8988T (cell line): ENCODE data around the gene RABGEF1.
A peak's percentile ranks its signal among the peaks of the same experiment; 100 is the strongest.
"Not testable (repeated sequence)": the region's sequence is repeated elsewhere in the genome, so short reads cannot be mapped to it uniquely, and the experiment has no call there.

Source experiments
- DNase-seq: peaks from one replicate; pipeline ENCODE4 v3.0.0; 2011

RABGEF1 gene

GRCh38 chr7:66817208-66817795, 76.8 kb downstream of the RABGEF1 start:
- not testable (repeated sequence) for DNase-seq

GRCh38 chr7:66817956-66818355, 77.4 kb downstream of the RABGEF1 start:
- DNase-seq = not testable (repeated sequence)

GRCh38 chr7:66824041-66824440, 83.5 kb downstream of the RABGEF1 start:
- no peak for DNase-seq

GRCh38 chr7:66825538-66825937, 85.0 kb downstream of the RABGEF1 start:
- DNase-seq = not testable (repeated sequence)

DNA sequence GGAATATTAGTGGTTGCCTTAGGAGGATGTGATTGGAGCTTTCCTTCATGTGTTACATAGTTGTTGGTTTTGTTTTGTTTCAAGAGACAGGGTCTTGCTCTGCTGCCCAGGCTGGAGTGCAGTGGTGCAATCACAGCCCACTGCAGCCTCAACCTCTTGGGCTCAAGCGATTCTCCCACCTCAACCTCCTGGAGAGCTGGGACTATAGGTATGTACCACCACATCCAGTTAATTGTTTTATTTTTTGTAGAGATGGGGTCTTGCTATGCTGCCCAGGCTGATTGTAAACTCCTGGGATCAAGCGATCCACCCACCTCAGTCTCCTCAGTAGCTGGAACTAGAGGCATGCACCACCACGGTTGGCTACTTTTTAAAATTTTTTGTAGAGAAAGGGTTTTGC, 86.1 kb downstream of the RABGEF1 start:
- no peak for DNase-seq

GRCh38 chr7:66830976-66831375, 90.4 kb downstream of the RABGEF1 start:
- DNase-seq = not testable (repeated sequence)

GRCh38 chr7:66832531-66833351, 92.2 kb downstream of the RABGEF1 start:
- DNase-seq = no peak

- peak; percentile 27 for DNase-seq
Measured at GRCh38 chr7:66837007-66837406, 96.5 kb downstream of the RABGEF1 start.

DNA sequence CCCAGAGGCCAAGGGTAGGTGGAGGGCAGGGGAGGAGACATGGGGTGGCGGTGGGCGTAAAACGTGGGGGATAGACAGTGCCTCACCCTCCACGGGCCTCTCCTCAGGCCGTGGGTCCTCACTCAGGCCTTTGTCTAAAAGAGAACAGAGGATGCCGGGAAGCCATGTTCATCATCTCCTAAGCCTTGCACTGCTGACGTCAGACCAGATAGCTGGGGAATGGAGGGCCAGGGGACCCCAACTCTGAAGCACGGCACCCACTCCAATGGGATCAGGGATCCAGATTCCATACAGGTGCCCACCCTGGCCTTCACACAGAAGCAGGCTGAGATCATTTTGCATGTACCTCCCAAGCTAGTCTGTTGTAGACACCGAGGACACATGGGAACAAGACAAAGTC, 97.1 kb downstream of the RABGEF1 start:
- no peak for DNase-seq

GRCh38 chr7:66839814-66840213, 99.3 kb downstream of the RABGEF1 start:
- DNase-seq = no peak

DNA sequence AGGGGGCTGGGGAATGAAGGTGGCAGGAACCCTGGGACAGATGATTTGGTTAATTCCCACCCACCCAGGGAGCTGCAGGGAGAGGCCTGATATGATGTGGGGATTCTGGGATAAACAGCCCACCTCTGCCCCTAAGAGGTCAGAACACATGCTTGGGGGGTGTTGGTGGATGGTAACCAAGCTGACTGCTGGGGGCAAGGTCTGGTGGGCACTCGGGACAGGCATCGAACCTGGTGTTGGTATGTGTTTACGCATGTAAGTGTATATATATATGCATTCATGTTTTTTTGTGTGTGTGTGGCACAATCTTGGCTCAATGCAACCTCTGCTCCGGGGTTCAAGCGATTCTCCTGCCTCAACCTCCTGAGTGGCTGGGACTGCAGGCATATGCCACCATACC, 99.8 kb downstream of the RABGEF1 start:
- DNase-seq = no peak

DNA sequence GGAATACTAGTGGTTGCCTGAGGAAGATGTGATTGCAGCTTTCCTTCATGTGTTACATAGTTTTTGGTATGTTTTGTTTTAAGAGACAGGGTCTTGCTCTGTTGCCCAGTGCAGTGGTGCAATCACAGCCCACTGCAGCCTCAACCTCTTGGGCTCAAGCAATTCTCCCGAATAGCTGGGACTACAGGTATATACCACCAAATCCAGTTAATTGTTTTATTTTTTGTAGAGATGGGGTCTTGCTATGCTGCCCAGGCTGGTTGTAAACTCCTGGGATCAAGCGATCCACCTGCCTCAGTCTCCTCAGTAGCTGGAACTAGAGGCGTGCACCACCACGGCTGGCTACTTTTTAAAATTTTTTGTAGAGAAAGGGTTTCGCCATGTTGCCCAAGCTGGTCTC, 101.4 kb downstream of the RABGEF1 start:
- no peak for DNase-seq

- not testable (repeated sequence) for DNase-seq
Measured at GRCh38 chr7:66843492-66843891, 103.0 kb downstream of the RABGEF1 start.

GRCh38 chr7:66844552-66845378, 104.2 kb downstream of the RABGEF1 start:
- peak; percentile 79 for DNase-seq

- DNase-seq = no peak
Measured at GRCh38 chr7:66845379-66846095, 105.0 kb downstream of the RABGEF1 start.

- not testable (repeated sequence) for DNase-seq
Measured at GRCh38 chr7:66846096-66846445, 105.5 kb downstream of the RABGEF1 start.

DNA sequence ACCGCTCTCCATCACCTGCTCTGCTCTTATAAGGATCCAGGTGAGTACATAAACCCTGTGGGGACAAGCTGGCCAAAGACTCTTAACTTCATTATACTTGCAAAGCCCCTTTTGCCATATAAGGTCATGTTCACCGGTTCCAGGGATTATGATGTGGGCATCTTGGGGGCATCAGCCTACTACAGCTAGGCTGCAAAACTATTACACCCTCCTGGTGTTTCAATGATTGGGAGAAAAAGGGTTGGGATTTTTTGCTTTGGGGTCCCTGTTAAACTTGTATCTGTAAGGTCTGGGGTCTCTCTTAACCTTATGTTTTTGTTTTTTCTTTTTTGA, 107.0 kb downstream of the RABGEF1 start:
- DNase-seq = not testable (repeated sequence)

GRCh38 chr7:66847879-66848790, 107.6 kb downstream of the RABGEF1 start:
- DNase-seq = no peak

GRCh38 chr7:66859339-66859738, 118.8 kb downstream of the RABGEF1 start:
- DNase-seq = no peak

DNA sequence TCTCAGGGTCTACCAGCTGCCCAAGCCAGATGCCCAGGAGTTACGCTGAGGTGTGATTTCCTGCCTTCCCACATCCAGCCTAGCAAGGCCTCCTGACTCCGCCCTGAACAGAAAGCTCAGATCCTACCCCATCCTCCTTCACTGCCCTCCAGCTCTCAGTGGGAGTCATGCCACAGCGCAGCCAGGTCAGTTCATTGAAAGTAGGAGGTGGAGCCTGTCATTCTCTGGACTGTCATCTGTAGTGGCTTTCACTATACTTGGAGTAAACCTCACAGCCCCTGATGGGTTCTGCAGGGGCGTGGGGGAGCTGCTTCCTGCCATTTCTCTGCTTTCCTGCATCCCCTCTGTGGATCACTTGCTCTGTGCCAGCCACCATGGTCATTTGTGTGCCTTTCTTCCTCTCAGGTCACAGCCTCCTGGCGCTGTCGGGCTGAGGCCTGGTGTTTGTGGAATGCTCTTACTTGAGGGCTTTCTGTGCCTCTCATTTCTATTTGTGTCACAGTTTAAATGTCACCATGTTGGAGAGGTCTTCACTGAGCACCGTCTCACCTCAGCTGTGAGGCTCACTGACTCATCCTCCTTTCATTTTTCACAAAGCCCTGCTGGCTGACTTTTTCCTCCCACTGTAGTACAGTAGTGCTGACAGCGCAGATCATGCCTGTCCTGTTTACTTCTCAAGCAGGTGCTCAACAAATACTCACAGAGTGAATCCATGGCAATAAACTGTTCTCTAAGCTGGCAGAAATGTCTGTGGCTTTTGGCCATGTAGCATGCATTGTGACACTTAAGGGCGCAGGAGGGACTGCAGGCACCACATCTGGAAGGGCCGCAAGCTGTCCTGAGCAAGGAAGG, 119.5 kb downstream of the RABGEF1 start:
- DNase-seq = no peak

DNA sequence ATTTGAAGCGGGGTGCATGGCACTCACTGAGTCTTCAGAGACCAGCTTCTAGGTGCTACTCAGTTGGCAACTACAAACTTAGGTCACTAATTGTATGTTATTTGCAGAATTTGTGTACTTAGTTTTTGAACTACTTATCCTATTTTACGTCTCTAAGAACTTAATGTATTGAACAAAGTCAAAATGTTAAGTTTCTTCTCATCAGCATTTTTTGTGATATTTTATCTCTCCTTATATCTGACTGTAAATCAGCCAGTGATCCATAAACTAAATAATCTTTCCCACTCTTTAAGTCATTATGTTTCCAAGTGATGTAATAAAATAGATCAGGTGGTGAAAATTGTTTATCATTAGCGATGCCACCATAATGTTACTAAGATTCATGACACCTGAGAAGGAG, 120.2 kb downstream of the RABGEF1 start:
- DNase-seq = no peak
